ENCODE measurements around the gene KRT32.

Gene KRT32

GRCh38 chr17:41512546-41513167 lies 45.5 kb upstream of the KRT32 start:
- DNase-seq (ENCODE audit: low spot score): no peak
- no CpG with 5 or more reads among the region's 7 CpGs for WGBS, 2 donors (ENCODE audit: extremely low coverage in 2 of 2, insufficient read length in 2 of 2, insufficient replicate concordance in 1 of 2)
- no peak overlapping the region for H3K27ac ChIP-seq (replicated peaks; ENCODE audit: low read length)

GRCh38 chr17:41511716-41512115 lies 44.5 kb upstream of the KRT32 start:
- no CpG with 5 or more reads among the region's 10 CpGs for WGBS, 2 donors (ENCODE audit: extremely low coverage in 2 of 2, insufficient read length in 2 of 2, insufficient replicate concordance in 1 of 2)
- H2BK15ac ChIP-seq (ENCODE audit: low read length): no peak overlapping the region

More at GRCh38 chr17:41512546-41513167, 45.5 kb upstream of the KRT32 start:
- no peak overlapping the region for H2BK120ac ChIP-seq (ENCODE audit: low read depth, low read length)
- no peak overlapping the region for H2AFZ ChIP-seq (ENCODE audit: low read length)
- no peak overlapping the region for H4K91ac ChIP-seq (ENCODE audit: low read depth, low read length, poor library complexity)
- no peaks in the 10 kb centered on the region for H3K36me3 ChIP-seq (replicated peaks in 1 of 2; ENCODE audit: control insufficient read depth in 2 of 2, insufficient read depth in 2 of 2, low read length in 2 of 2)
- H3K4me3 ChIP-seq (ENCODE audit: low read length in 2 of 2): no peak overlapping the region
- no peak overlapping the region for H3K4me2 ChIP-seq (ENCODE audit: insufficient read depth, low read length, poor library complexity, severe bottlenecking)
- H3K23ac ChIP-seq (ENCODE audit: low read depth, low read length, poor library complexity): no peak overlapping the region
- no peaks in the 10 kb centered on the region for H3K79me1 ChIP-seq (ENCODE audit: low read depth, low read length)
- no peak overlapping the region for H3K14ac ChIP-seq (ENCODE audit: low read length)
- no peak overlapping the region for H4K8ac ChIP-seq (ENCODE audit: low read depth, low read length)
- no peak overlapping the region for H2BK12ac ChIP-seq (ENCODE audit: low read length)
- no peak overlapping the region for H3K9ac ChIP-seq (ENCODE audit: low read depth, low read length, poor library complexity)
- no peak overlapping the region for H3K4ac ChIP-seq (ENCODE audit: low read length)
- H2BK15ac ChIP-seq (ENCODE audit: low read length): no peak overlapping the region
- H3K27me3 ChIP-seq (ENCODE audit: control insufficient read depth in 3 of 3, insufficient read depth in 3 of 3, low read depth in 1 of 3, low read length in 3 of 3): peaks cover 0 to 6% (median 0%) of the 10 kb centered on the region in 3 experiments
- H3K9me3 ChIP-seq (replicated peaks in 1 of 2; ENCODE audit: control insufficient read depth in 2 of 2, insufficient read depth in 1 of 2, low read depth in 1 of 2, low read length in 2 of 2): no peaks in the 10 kb centered on the region
- H2BK5ac ChIP-seq (ENCODE audit: low read length): no peak overlapping the region
- no peak overlapping the region for H3K18ac ChIP-seq (ENCODE audit: low read length)
- no peaks in the 10 kb centered on the region for H3K4me1 ChIP-seq (ENCODE audit: control insufficient read depth in 2 of 2, insufficient read depth in 1 of 2, low read depth in 1 of 2, low read length in 2 of 2)
- no peak overlapping the region for H2AK5ac ChIP-seq (ENCODE audit: low read depth, low read length)

GRCh38 chr17:41511116-41511515 lies 43.9 kb upstream of the KRT32 start:
- H2BK120ac ChIP-seq (ENCODE audit: low read depth, low read length): no peak overlapping the region
- H4K8ac ChIP-seq (ENCODE audit: low read depth, low read length): no peak overlapping the region
- peaks cover 0 to 2% of the 10 kb centered on the region in 2 donors for H3K4me1 ChIP-seq (ENCODE audit: control insufficient read depth in 2 of 2, insufficient read depth in 1 of 2, low read depth in 1 of 2, low read length in 2 of 2)
- H2AFZ ChIP-seq (ENCODE audit: low read length): no peak overlapping the region
- H3K79me1 ChIP-seq (ENCODE audit: low read depth, low read length): no peaks in the 10 kb centered on the region
- no peak for DNase-seq (ENCODE audit: low spot score)
- H2BK12ac ChIP-seq (ENCODE audit: low read length): no peak overlapping the region
- WGBS, 2 donors (ENCODE audit: extremely low coverage in 2 of 2, insufficient read length in 2 of 2, insufficient replicate concordance in 1 of 2): no CpG with 5 or more reads among the region's 4 CpGs
- H3K36me3 ChIP-seq (replicated peaks in 1 of 2; ENCODE audit: control insufficient read depth in 2 of 2, insufficient read depth in 2 of 2, low read length in 2 of 2): no peaks in the 10 kb centered on the region
- H2BK15ac ChIP-seq (ENCODE audit: low read length): no peak overlapping the region
- no peak overlapping the region for H3K18ac ChIP-seq (ENCODE audit: low read length)
- H3K14ac ChIP-seq (ENCODE audit: low read length): no peak overlapping the region
- no peak overlapping the region for H3K23ac ChIP-seq (ENCODE audit: low read depth, low read length, poor library complexity)
- no peak overlapping the region for H4K91ac ChIP-seq (ENCODE audit: low read depth, low read length, poor library complexity)
- no peak overlapping the region for H2BK5ac ChIP-seq (ENCODE audit: low read length)
- peaks cover 0 to 6% (median 0%) of the 10 kb centered on the region in 3 experiments for H3K27me3 ChIP-seq (ENCODE audit: control insufficient read depth in 3 of 3, insufficient read depth in 3 of 3, low read depth in 1 of 3, low read length in 3 of 3)
- H3K27ac ChIP-seq (replicated peaks; ENCODE audit: low read length): no peak overlapping the region
- H3K4me2 ChIP-seq (ENCODE audit: insufficient read depth, low read length, poor library complexity, severe bottlenecking): no peak overlapping the region
- H3K9ac ChIP-seq (ENCODE audit: low read depth, low read length, poor library complexity): no peak overlapping the region
- H3K4ac ChIP-seq (ENCODE audit: low read length): no peak overlapping the region
- H2AK5ac ChIP-seq (ENCODE audit: low read depth, low read length): no peak overlapping the region
- no peaks in the 10 kb centered on the region for H3K9me3 ChIP-seq (replicated peaks in 1 of 2; ENCODE audit: control insufficient read depth in 2 of 2, insufficient read depth in 1 of 2, low read depth in 1 of 2, low read length in 2 of 2)
- H3K4me3 ChIP-seq (ENCODE audit: low read length in 2 of 2): no peak overlapping the region

More at GRCh38 chr17:41511716-41512115, 44.5 kb upstream of the KRT32 start:
- Histone ChIP-seq H3K79me1 (ENCODE audit: low read depth, low read length) (no peaks in the 10 kb centered on the region), H3K4me1 (ENCODE audit: control insufficient read depth in 2 of 2, insufficient read depth in 1 of 2, low read depth in 1 of 2, low read length in 2 of 2) (peaks cover 0 to 2% of the 10 kb centered on the region in 2 donors), H2BK120ac (ENCODE audit: low read depth, low read length) (no peak overlapping the region), H3K9ac (ENCODE audit: low read depth, low read length, poor library complexity) (no peak overlapping the region), H3K27me3 (ENCODE audit: control insufficient read depth in 3 of 3, insufficient read depth in 3 of 3, low read depth in 1 of 3, low read length in 3 of 3) (peaks cover 0 to 6% (median 0%) of the 10 kb centered on the region in 3 experiments), H3K27ac (replicated peaks; ENCODE audit: low read length) (no peak overlapping the region), H3K4me2 (ENCODE audit: insufficient read depth, low read length, poor library complexity, severe bottlenecking) (no peak overlapping the region), H2AK5ac (ENCODE audit: low read depth, low read length) (no peak overlapping the region), H3K4ac (ENCODE audit: low read length) (no peak overlapping the region), H3K23ac (ENCODE audit: low read depth, low read length, poor library complexity) (no peak overlapping the region), H3K18ac (ENCODE audit: low read length) (no peak overlapping the region), H2BK12ac (ENCODE audit: low read length) (no peak overlapping the region), H4K91ac (ENCODE audit: low read depth, low read length, poor library complexity) (no peak overlapping the region), H3K36me3 (replicated peaks in 1 of 2; ENCODE audit: control insufficient read depth in 2 of 2, insufficient read depth in 2 of 2, low read length in 2 of 2) (no peaks in the 10 kb centered on the region), H4K8ac (ENCODE audit: low read depth, low read length) (no peak overlapping the region), H2BK5ac (ENCODE audit: low read length) (no peak overlapping the region), H3K9me3 (replicated peaks in 1 of 2; ENCODE audit: control insufficient read depth in 2 of 2, insufficient read depth in 1 of 2, low read depth in 1 of 2, low read length in 2 of 2) (no peaks in the 10 kb centered on the region), H3K14ac (ENCODE audit: low read length) (no peak overlapping the region), H2AFZ (ENCODE audit: low read length) (no peak overlapping the region), H3K4me3 (ENCODE audit: low read length in 2 of 2) (no peak overlapping the region)
- no peak for DNase-seq (ENCODE audit: low spot score)

GRCh38 chr17:41510251-41511065 lies 43.3 kb upstream of the KRT32 start:
- WGBS, 2 donors (ENCODE audit: extremely low coverage in 2 of 2, insufficient read length in 2 of 2, insufficient replicate concordance in 1 of 2): no CpG with 5 or more reads among the region's 7 CpGs

More at GRCh38 chr17:41510251-41511065, 43.3 kb upstream of the KRT32 start:
- Histone ChIP-seq H2AFZ (ENCODE audit: low read length) (no peak overlapping the region), H3K36me3 (replicated peaks in 1 of 2; ENCODE audit: control insufficient read depth in 2 of 2, insufficient read depth in 2 of 2, low read length in 2 of 2) (no peaks in the 10 kb centered on the region), H3K79me1 (ENCODE audit: low read depth, low read length) (no peaks in the 10 kb centered on the region), H3K4me1 (ENCODE audit: control insufficient read depth in 2 of 2, insufficient read depth in 1 of 2, low read depth in 1 of 2, low read length in 2 of 2) (peaks cover 0 to 2% of the 10 kb centered on the region in 2 donors), H2BK15ac (ENCODE audit: low read length) (no peak overlapping the region), H3K14ac (ENCODE audit: low read length) (no peak overlapping the region), H2BK5ac (ENCODE audit: low read length) (no peak overlapping the region), H3K23ac (ENCODE audit: low read depth, low read length, poor library complexity) (no peak overlapping the region), H3K9me3 (replicated peaks in 1 of 2; ENCODE audit: control insufficient read depth in 2 of 2, insufficient read depth in 1 of 2, low read depth in 1 of 2, low read length in 2 of 2) (no peaks in the 10 kb centered on the region), H3K18ac (ENCODE audit: low read length) (no peak overlapping the region), H3K27ac (replicated peaks; ENCODE audit: low read length) (no peak overlapping the region), H4K8ac (ENCODE audit: low read depth, low read length) (no peak overlapping the region), H4K91ac (ENCODE audit: low read depth, low read length, poor library complexity) (no peak overlapping the region), H2AK5ac (ENCODE audit: low read depth, low read length) (no peak overlapping the region), H2BK12ac (ENCODE audit: low read length) (no peak overlapping the region), H3K4me3 (ENCODE audit: low read length in 2 of 2) (no peak overlapping the region), H3K27me3 (ENCODE audit: control insufficient read depth in 3 of 3, insufficient read depth in 3 of 3, low read depth in 1 of 3, low read length in 3 of 3) (peaks cover 0 to 9% (median 0%) of the 10 kb centered on the region in 3 experiments), H2BK120ac (ENCODE audit: low read depth, low read length) (no peak overlapping the region), H3K4me2 (ENCODE audit: insufficient read depth, low read length, poor library complexity, severe bottlenecking) (no peak overlapping the region), H3K4ac (ENCODE audit: low read length) (no peak overlapping the region), H3K9ac (ENCODE audit: low read depth, low read length, poor library complexity) (no peak overlapping the region)
- DNase-seq (ENCODE audit: low spot score): no peak
